Ishikawa (cell line): Measurements from ENCODE around the gene C16orf89.

Experiments
- CEBPB ChIP-seq: IDR thresholded peaks from 2 replicates; pipeline ENCODE4 v1.6.1; 2012
- EGR1 ChIP-seq: IDR thresholded peaks from 2 replicates; pipeline ENCODE4 v1.6.1; 2012
- EP300 ChIP-seq: IDR thresholded peaks from 2 replicates; pipeline ENCODE4 v1.6.1; 2012; ENCODE audit warnings: borderline replicate concordance
- MAX ChIP-seq: IDR thresholded peaks from 2 replicates; pipeline ENCODE4 v1.6.1; 2012
- RAD21 ChIP-seq: IDR thresholded peaks from 2 replicates; pipeline ENCODE4 v1.6.1; 2012; ENCODE audit warnings: low read depth
- TAF1 ChIP-seq: IDR thresholded peaks from 2 replicates; pipeline ENCODE4 v1.6.1; 2012; ENCODE audit warnings: low read depth, mild to moderate bottlenecking
- YY1 ChIP-seq: IDR thresholded peaks from 2 replicates; pipeline ENCODE4 v1.6.1; 2012; ENCODE audit warnings: low read depth

- TF ChIP-seq EP300 (no peak), YY1 (no peak), MAX (no peak), TAF1 (no peak), RAD21 (no peak), EGR1 (no peak), CEBPB (no peak)
Observed at GRCh38 chr16:5040451-5040850, 25.3 kb downstream of the C16orf89 start.
